B cell (primary cell): ENCODE results near the gene COL5A1. TPM values are rescaled to one million over a fixed set of nuclear protein-coding genes. Genes with fewer than 3 reads are reported as not detected.

Experiments used
- ATAC-seq: fragments of 200-7000 bp; cut with Tn5 transposase; one replicate; pipeline ENCODE4 v1.10.0; 2021; ENCODE audit warnings: low read depth, mild to moderate bottlenecking, moderate number of reproducible peaks, moderate library complexity
- CTCF ChIA-PET: fragments of 350-600 bp; sonication (Branson Sonifier 250); formaldehyde crosslinking; loops from one replicate; lab custom pipeline; 2021; ENCODE audit warnings: antibody characterized with exemption, inconsistent platforms; lab: Charles Lee
- POLR2A ChIA-PET: fragments of 350-600 bp; sonication (Branson Sonifier 250); formaldehyde crosslinking; loops from one replicate; lab custom pipeline; 2021; ENCODE audit warnings: antibody characterized with exemption; lab: Charles Lee
- DNase-seq: peaks from one replicate; pipeline ENCODE4 v3.0.0; 2013
- H2AFZ ChIP-seq: 2 replicates; pipeline ENCODE4 v1.6.1; 2012; ENCODE audit warnings: mild to moderate bottlenecking, low read depth, low read length; ENCODE audit not compliant: insufficient read depth, poor library complexity, severe bottlenecking
- H3K27ac ChIP-seq, 2 donors: 1 replicate in 1 of 2; 2 replicates in 1 of 2; pipeline ENCODE4 v1.5.1; 2012 to 2013; ENCODE audit warnings: low read length in 2 of 2, mild to moderate bottlenecking in 2 of 2, moderate library complexity in 1 of 2
- H3K27me3 ChIP-seq, 4 experiments: fragments of 200-600 bp in 1 of 4; sonication (generic) in 1 of 4; replicated peaks in 1 of 4; 1 replicate in 2 of 4; 2 replicates in 2 of 4; pipeline versions ENCODE4 v1.6.1 to v1.7.0; 2013 to 2016; ENCODE audit warnings: low read length in 3 of 4, mild to moderate bottlenecking in 2 of 4, mixed read lengths in 1 of 4, moderate library complexity in 1 of 4; ENCODE audit not compliant: insufficient read depth in 4 of 4, control insufficient read depth in 3 of 4; ENCODE audit errors: control extremely low read depth in 1 of 4
- H3K36me3 ChIP-seq, 2 experiments: replicated peaks in 1 of 2; 1 replicate in 1 of 2; 2 replicates in 1 of 2; pipeline versions ENCODE4 v1.6.1 to v1.7.1; 2013; ENCODE audit warnings: low read length in 1 of 2; ENCODE audit not compliant: insufficient read depth in 2 of 2, control insufficient read depth in 1 of 2; ENCODE audit errors: control extremely low read depth in 1 of 2, extremely low read depth in 1 of 2
- H3K4me1 ChIP-seq, 2 donors: fragments of 200-600 bp in 1 of 2; sonication (generic) in 1 of 2; 1 replicate in 1 of 2; 2 replicates in 1 of 2; pipeline versions ENCODE4 v1.5.1 to v1.6.1; 2013 to 2017; ENCODE audit warnings: low read length in 2 of 2; ENCODE audit not compliant: control insufficient read depth in 2 of 2, insufficient read depth in 2 of 2
- H3K4me2 ChIP-seq: replicated peaks from 2 replicates; pipeline ENCODE3; 2012; ENCODE audit warnings: mild to moderate bottlenecking, low read depth, low read length; ENCODE audit not compliant: poor library complexity, severe bottlenecking
- H3K4me3 ChIP-seq, 5 experiments: fragments of 200-600 bp in 1 of 5; sonication (generic) in 1 of 5; 1 replicate in 3 of 5; 2 replicates in 2 of 5; pipeline versions ENCODE4 v1.5.1 to v1.7.0; 2011 to 2016; ENCODE audit warnings: low read length in 4 of 5, mild to moderate bottlenecking in 4 of 5, low read depth in 2 of 5, control low read depth in 1 of 5, moderate library complexity in 1 of 5; ENCODE audit not compliant: insufficient read depth in 1 of 5; ENCODE audit errors: control extremely low read depth in 1 of 5, extremely low read depth in 1 of 5
- H3K79me2 ChIP-seq: fragments of 200-600 bp; sonication (generic); one replicate; pipeline ENCODE4 v1.6.0; 2016; ENCODE audit warnings: low read length; ENCODE audit not compliant: control insufficient read depth, insufficient read depth
- H3K9ac ChIP-seq: fragments of 200-600 bp; sonication (generic); 2 replicates; pipeline ENCODE4 v1.6.1; 2017; ENCODE audit warnings: mild to moderate bottlenecking, low read length, moderate library complexity
- H3K9me3 ChIP-seq, 3 donors: one replicate each; pipeline versions ENCODE4 v1.6.1 to v1.7.1; 2013; ENCODE audit warnings: low read length in 2 of 3; ENCODE audit not compliant: control insufficient read depth in 2 of 3, insufficient read depth in 1 of 3; ENCODE audit errors: control extremely low read depth in 1 of 3
- H4K20me1 ChIP-seq: 2 replicates; pipeline ENCODE4 v1.6.0; 2012; ENCODE audit warnings: mild to moderate bottlenecking, low read length; ENCODE audit not compliant: insufficient read depth, control insufficient read depth, poor library complexity, severe bottlenecking
- H3K27ac Mint-ChIP-seq: one replicate; pipeline ENCODE4 v1.8.0; 2021; ENCODE audit warnings: mixed read lengths
- H3K27me3 Mint-ChIP-seq: one replicate; pipeline ENCODE4 v1.8.0; 2021; ENCODE audit warnings: mixed read lengths
- H3K4me1 Mint-ChIP-seq: one replicate; pipeline ENCODE4 v1.8.0; 2021; ENCODE audit warnings: mixed read lengths
- H3K4me3 Mint-ChIP-seq: one replicate; pipeline ENCODE4 v1.8.0; 2021; ENCODE audit warnings: mixed read lengths
- H3K9me3 Mint-ChIP-seq: one replicate; pipeline ENCODE4 v1.8.0; 2022; ENCODE audit warnings: mixed read lengths; ENCODE audit not compliant: insufficient read depth
- EZH2 ChIP-seq: IDR thresholded peaks from 2 replicates; pipeline ENCODE4 v1.6.1; 2012; ENCODE audit warnings: borderline replicate concordance, low read depth, mild to moderate bottlenecking, moderate library complexity, low read length; ENCODE audit not compliant: insufficient read depth, poor library complexity, severe bottlenecking
- WGBS: methylation state at CpG from one replicate; pipeline ENCODE4 v1.1.5; 2013; ENCODE audit warnings: missing lambda C conversion rate; ENCODE audit not compliant: insufficient coverage; 5-methylcytosine and 5-hydroxymethylcytosine counted together
- intact Hi-C: fragments of 100-400 bp; cut with micrococcal nuclease; formaldehyde crosslinking; loops from one replicate; pipeline ENCODE4 v1.10.0; 2022
- polyA plus RNA-seq: library from polyadenylated mRNA; depleted of rRNA; stranded (reverse); fragments of >200 nt; gene quantifications from 2 replicates; pipeline ENCODE4 v1.2.3, GENCODE V29; 2012
- total RNA-seq, 2 donors: library from RNA; stranded (reverse); fragments of 120-200 nt in 1 of 2; gene quantifications; 1 replicate in 1 of 2; 2 replicates in 1 of 2; pipeline versions ENCODE4 v1.2.3 to v1.2.4, GENCODE V29; 2013 to 2022
- TF ChIP-seq, protein P1 (sequence below): fragments of 200-600 bp; IDR thresholded peaks from one replicate; pipeline ENCODE4 v1.8.0; 2022; ENCODE audit warnings: antibody characterized with exemption, mild to moderate bottlenecking

COL5A1 gene
- total and polyA plus RNA-seq, 2 donors (not counting 1 experiment from before 2014, with no cell fraction given): 0.06 TPM; not detected in 1

DNA sequence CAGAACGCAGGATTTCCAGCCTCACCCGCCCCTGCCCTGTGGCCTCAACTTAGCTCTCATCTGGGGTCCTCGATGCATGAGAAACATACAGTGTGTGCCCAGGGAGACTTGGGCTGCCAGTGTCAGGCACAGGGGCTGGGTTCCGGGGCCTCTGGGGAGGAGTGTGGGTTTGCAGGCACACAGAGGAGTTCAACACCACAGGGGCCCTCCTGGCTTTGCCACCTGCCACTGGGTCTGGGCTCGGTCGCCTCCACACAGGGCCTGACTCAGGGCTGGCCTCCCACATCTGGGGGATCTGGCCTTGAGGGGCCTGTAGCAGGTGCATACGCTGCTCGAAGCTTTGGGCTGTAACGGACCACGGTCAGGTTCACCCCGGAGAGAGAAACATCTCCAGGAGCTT is 111.6 kb downstream of the COL5A1 start:
- no peak overlapping the region for H3K4me3 Mint-ChIP-seq
- H3K9me3 Mint-ChIP-seq: no peaks in the 10 kb centered on the region
- TF ChIP-seq, protein P1, sequence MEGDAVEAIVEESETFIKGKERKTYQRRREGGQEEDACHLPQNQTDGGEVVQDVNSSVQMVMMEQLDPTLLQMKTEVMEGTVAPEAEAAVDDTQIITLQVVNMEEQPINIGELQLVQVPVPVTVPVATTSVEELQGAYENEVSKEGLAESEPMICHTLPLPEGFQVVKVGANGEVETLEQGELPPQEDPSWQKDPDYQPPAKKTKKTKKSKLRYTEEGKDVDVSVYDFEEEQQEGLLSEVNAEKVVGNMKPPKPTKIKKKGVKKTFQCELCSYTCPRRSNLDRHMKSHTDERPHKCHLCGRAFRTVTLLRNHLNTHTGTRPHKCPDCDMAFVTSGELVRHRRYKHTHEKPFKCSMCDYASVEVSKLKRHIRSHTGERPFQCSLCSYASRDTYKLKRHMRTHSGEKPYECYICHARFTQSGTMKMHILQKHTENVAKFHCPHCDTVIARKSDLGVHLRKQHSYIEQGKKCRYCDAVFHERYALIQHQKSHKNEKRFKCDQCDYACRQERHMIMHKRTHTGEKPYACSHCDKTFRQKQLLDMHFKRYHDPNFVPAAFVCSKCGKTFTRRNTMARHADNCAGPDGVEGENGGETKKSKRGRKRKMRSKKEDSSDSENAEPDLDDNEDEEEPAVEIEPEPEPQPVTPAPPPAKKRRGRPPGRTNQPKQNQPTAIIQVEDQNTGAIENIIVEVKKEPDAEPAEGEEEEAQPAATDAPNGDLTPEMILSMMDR: no peak
- no peak for TF ChIP-seq EZH2
- Histone ChIP-seq H3K27me3 (peaks cover 0 to 3% (median 0%) of the 10 kb centered on the region in 4 experiments), H3K27ac (no peak overlapping the region), H3K4me2 (no peak overlapping the region), H3K9ac (no peak overlapping the region), H4K20me1 (no peaks in the 10 kb centered on the region), H3K9me3 (peaks cover 0 to 3% (median 0%) of the 10 kb centered on the region in 3 donors), H3K36me3 (no peaks in the 10 kb centered on the region), H2AFZ (no peak overlapping the region), H3K79me2 (no peaks in the 10 kb centered on the region), H3K4me1 (no peaks in the 10 kb centered on the region), H3K4me3 (no peak overlapping the region)
- intact Hi-C loops: no loop called here
- H3K27me3 Mint-ChIP-seq: peaks cover 6% of the 10 kb centered on the region
- DNase-seq: no peak
- WGBS: 13% methylated on average over 11 of the region's 11 CpGs
- CTCF ChIA-PET: no interaction called here
- POLR2A ChIA-PET: no interaction called here
- no peak overlapping the region for H3K27ac Mint-ChIP-seq
- H3K4me1 Mint-ChIP-seq: no peaks in the 10 kb centered on the region
- ATAC-seq: no peak

DNA sequence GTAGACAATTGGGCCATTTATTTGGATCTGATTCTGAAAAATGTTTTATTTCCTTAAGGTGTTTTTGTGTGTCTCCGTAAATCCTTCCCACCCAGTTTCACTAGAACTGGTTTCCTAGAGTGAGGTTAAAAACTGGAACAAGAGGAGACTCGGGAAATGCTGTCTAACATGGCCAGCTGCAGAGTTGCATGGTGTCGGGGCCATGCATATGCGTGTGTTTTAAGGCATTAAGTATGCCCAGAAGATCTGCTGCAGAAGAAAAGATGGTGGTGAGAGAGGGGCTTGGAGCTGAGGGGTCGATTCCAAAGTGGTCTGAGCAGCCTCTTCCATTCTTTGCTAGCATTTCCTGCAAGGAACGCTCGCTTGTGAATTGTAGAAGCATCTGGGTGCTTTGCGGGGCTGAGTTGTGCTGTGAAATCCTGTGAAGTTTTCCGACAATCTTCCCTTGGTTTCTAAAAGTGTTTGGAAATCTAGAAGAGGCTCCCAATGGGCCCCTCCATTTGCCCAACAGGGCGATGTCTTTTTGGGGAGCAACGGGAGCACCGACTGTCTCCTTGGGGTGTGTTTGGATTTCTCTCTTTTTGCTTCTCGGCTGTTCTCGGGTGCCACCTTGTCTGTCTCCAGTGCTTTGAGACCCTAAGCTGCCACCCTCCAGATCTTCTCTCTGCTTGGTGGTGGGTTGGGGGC is 113.8 kb downstream of the COL5A1 start:
- intact Hi-C loops: no loop called here
- ATAC-seq (no peak), DNase-seq (no peak)
- ChIA-PET CTCF (no interaction called here), POLR2A (no interaction called here)
- no peaks in the 10 kb centered on the region for H3K36me3 ChIP-seq
- Mint-ChIP-seq H3K4me3 (no peak overlapping the region), H3K27ac (no peak overlapping the region), H3K9me3 (no peaks in the 10 kb centered on the region), H3K4me1 (no peaks in the 10 kb centered on the region), H3K27me3 (peaks cover 6% of the 10 kb centered on the region)
- TF ChIP-seq, protein P1: no peak
- TF ChIP-seq EZH2: no peak
- no peaks in the 10 kb centered on the region for H4K20me1 ChIP-seq
- no peak overlapping the region for H3K4me2 ChIP-seq
- peaks cover 0 to 3% (median 0%) of the 10 kb centered on the region in 4 experiments for H3K27me3 ChIP-seq
- no peak overlapping the region for H3K27ac ChIP-seq
- no peak overlapping the region for H3K4me3 ChIP-seq
- H2AFZ ChIP-seq: no peak overlapping the region
- no peak overlapping the region for H3K9ac ChIP-seq
- WGBS: 90% methylated on average over 7 of the region's 14 CpGs
- H3K79me2 ChIP-seq: no peaks in the 10 kb centered on the region
- peaks cover 0 to 3% (median 0%) of the 10 kb centered on the region in 3 donors for H3K9me3 ChIP-seq
- no peaks in the 10 kb centered on the region for H3K4me1 ChIP-seq
